Stimulated activated effector memory CD8-positive, alpha-beta T cell treated with anti-CD3 and anti-CD28 coated beads, Interleukin-12 subunit alpha, Interleukin-12 subunit beta, amount 100 ng/mL, for 72 hours (primary cell): ENCODE measurements around the gene ZSCAN10.

Experiments
- ATAC-seq: fragments of 150-1000 bp; cut with Tn5 transposase; 2 replicates; pipeline ENCODE4 v1.10.0; 2021
- DNase-seq, 2 donors: peaks; one replicate each; pipeline ENCODE4 v3.0.0; 2021 to 2022; ENCODE audit warnings: low spot score in 2 of 2
- H3K27ac Mint-ChIP-seq: one replicate; pipeline ENCODE4 v1.8.0; 2022; ENCODE audit warnings: mild to moderate bottlenecking, mixed read lengths
- H3K36me3 Mint-ChIP-seq: one replicate; pipeline ENCODE4 v1.8.0; 2022; ENCODE audit warnings: mild to moderate bottlenecking, mixed read lengths
- H3K4me1 Mint-ChIP-seq: one replicate; pipeline ENCODE4 v1.8.0; 2022; ENCODE audit warnings: mixed read lengths
- H3K4me3 Mint-ChIP-seq: one replicate; pipeline ENCODE4 v1.8.0; 2022; ENCODE audit warnings: mild to moderate bottlenecking, mixed read lengths
- H3K9me3 Mint-ChIP-seq: one replicate; pipeline ENCODE4 v1.8.0; 2022; ENCODE audit warnings: mixed read lengths

ZSCAN10 gene

GRCh38 chr16:3099732-3100499 lies 822 bp upstream of the ZSCAN10 start:
- DNase-seq (peak; percentile 83 to 92), ATAC-seq (peak; percentile 90)
- Mint-ChIP-seq H3K27ac (peak overlapping the region; percentile 89), H3K9me3 (no peaks in the 10 kb centered on the region), H3K4me3 (peak overlapping the region; percentile 81), H3K4me1 (peaks cover 42% of the 10 kb centered on the region), H3K36me3 (no peaks in the 10 kb centered on the region)

- peaks cover 48% of the 10 kb centered on the region for H3K4me1 Mint-ChIP-seq
- H3K9me3 Mint-ChIP-seq, result no peaks in the 10 kb centered on the region
- DNase-seq (no peak), ATAC-seq (no peak)
- peak overlapping the region; percentile 81 for H3K4me3 Mint-ChIP-seq
- H3K27ac Mint-ChIP-seq, result no peak overlapping the region
- H3K36me3 Mint-ChIP-seq, result no peaks in the 10 kb centered on the region
These were observed 269 bp upstream of the ZSCAN10 start for GRCh38 chr16:3099395-3099731.

- H3K4me1 Mint-ChIP-seq, result peaks cover 48% of the 10 kb centered on the region
- DNase-seq, result no peak
- no peaks in the 10 kb centered on the region for H3K36me3 Mint-ChIP-seq
- no peaks in the 10 kb centered on the region for H3K9me3 Mint-ChIP-seq
- no peak for ATAC-seq
- peak overlapping the region; percentile 50 for H3K27ac Mint-ChIP-seq
- H3K4me3 Mint-ChIP-seq, result no peak overlapping the region
These were observed 1.8 kb downstream of the ZSCAN10 start for GRCh38 chr16:3097266-3097665.

GRCh38 chr16:3096362-3096761 lies 2.7 kb downstream of the ZSCAN10 start:
- H3K4me3 Mint-ChIP-seq, result peak overlapping the region; percentile 56
- no peaks in the 10 kb centered on the region for H3K9me3 Mint-ChIP-seq
- DNase-seq, result no peak
- peak overlapping the region; percentile 32 for H3K27ac Mint-ChIP-seq
- peaks cover 40% of the 10 kb centered on the region for H3K4me1 Mint-ChIP-seq
- H3K36me3 Mint-ChIP-seq, result no peaks in the 10 kb centered on the region
- ATAC-seq, result no peak

- H3K9me3 Mint-ChIP-seq, result no peaks in the 10 kb centered on the region
- H3K4me1 Mint-ChIP-seq, result peaks cover 40% of the 10 kb centered on the region
- peak; percentile 46 to 81 for DNase-seq
- peak overlapping the region; percentile 56 for H3K4me3 Mint-ChIP-seq
- peak overlapping the region; percentile 32 for H3K27ac Mint-ChIP-seq
- no peaks in the 10 kb centered on the region for H3K36me3 Mint-ChIP-seq
- ATAC-seq, result peak; percentile 84
These were observed 3.2 kb downstream of the ZSCAN10 start for GRCh38 chr16:3095869-3096268.

GRCh38 chr16:3094289-3095027 lies 4.6 kb downstream of the ZSCAN10 start:
- Mint-ChIP-seq H3K9me3 (no peaks in the 10 kb centered on the region), H3K36me3 (no peaks in the 10 kb centered on the region), H3K4me3 (peak overlapping the region; percentile 56), H3K27ac (peak overlapping the region; percentile 92), H3K4me1 (peaks cover 31% of the 10 kb centered on the region)
- ATAC-seq (peak; percentile 80), DNase-seq (peak in 1 of 2 donors; percentile 81)

- DNase-seq (no peak), ATAC-seq (no peak)
- Mint-ChIP-seq H3K27ac (no peak overlapping the region), H3K9me3 (no peaks in the 10 kb centered on the region), H3K4me1 (peaks cover 36% of the 10 kb centered on the region), H3K36me3 (peaks cover 6% of the 10 kb centered on the region), H3K4me3 (no peak overlapping the region)
These were observed 6.6 kb downstream of the ZSCAN10 start for GRCh38 chr16:3092501-3092941.

- peaks cover 6% of the 10 kb centered on the region for H3K36me3 Mint-ChIP-seq
- H3K4me1 Mint-ChIP-seq, result peaks cover 42% of the 10 kb centered on the region
- ATAC-seq (no peak), DNase-seq (no peak)
- H3K4me3 Mint-ChIP-seq, result no peak overlapping the region
- H3K27ac Mint-ChIP-seq, result peak overlapping the region; percentile 78
- H3K9me3 Mint-ChIP-seq, result no peaks in the 10 kb centered on the region
These were observed 7.5 kb downstream of the ZSCAN10 start for GRCh38 chr16:3091551-3091950.

- H3K27ac Mint-ChIP-seq, result peak overlapping the region; percentile 78
- H3K36me3 Mint-ChIP-seq, result peaks cover 6% of the 10 kb centered on the region
- peaks cover 40% of the 10 kb centered on the region for H3K4me1 Mint-ChIP-seq
- ATAC-seq (no peak), DNase-seq (no peak)
- H3K9me3 Mint-ChIP-seq, result no peaks in the 10 kb centered on the region
- no peak overlapping the region for H3K4me3 Mint-ChIP-seq
These were observed 9.1 kb downstream of the ZSCAN10 start for GRCh38 chr16:3089717-3090592.

GRCh38 chr16:3088925-3089716 lies 10.0 kb downstream of the ZSCAN10 start:
- no peak for DNase-seq
- Mint-ChIP-seq H3K36me3 (peaks cover 6% of the 10 kb centered on the region), H3K4me1 (peaks cover 34% of the 10 kb centered on the region), H3K9me3 (no peaks in the 10 kb centered on the region), H3K4me3 (no peak overlapping the region), H3K27ac (peak overlapping the region; percentile 90)
- no peak for ATAC-seq

- peak overlapping the region; percentile 90 for H3K27ac Mint-ChIP-seq
- peak overlapping the region; percentile 54 for H3K4me3 Mint-ChIP-seq
- peaks cover 39% of the 10 kb centered on the region for H3K4me1 Mint-ChIP-seq
These were observed 10.6 kb downstream of the ZSCAN10 start for GRCh38 chr16:3088450-3088849.

GRCh38 chr16:3087243-3088235 lies 11.6 kb downstream of the ZSCAN10 start:
- peaks cover 47% of the 10 kb centered on the region for H3K4me1 Mint-ChIP-seq
- H3K9me3 Mint-ChIP-seq, result no peaks in the 10 kb centered on the region
- peaks cover 6% of the 10 kb centered on the region for H3K36me3 Mint-ChIP-seq
- H3K4me3 Mint-ChIP-seq, result peak overlapping the region; percentile 54
- DNase-seq (no peak), ATAC-seq (peak; percentile 52)
- H3K27ac Mint-ChIP-seq, result peak overlapping the region; percentile 90

More at GRCh38 chr16:3088450-3088849, 10.6 kb downstream of the ZSCAN10 start:
- Mint-ChIP-seq H3K36me3 (peaks cover 6% of the 10 kb centered on the region), H3K9me3 (no peaks in the 10 kb centered on the region)
- no peak for ATAC-seq
- no peak for DNase-seq

- DNase-seq (no peak), ATAC-seq (peak; percentile 65)
- Mint-ChIP-seq H3K4me3 (peak overlapping the region; percentile 54), H3K9me3 (no peaks in the 10 kb centered on the region), H3K27ac (peak overlapping the region; percentile 90), H3K4me1 (peaks cover 51% of the 10 kb centered on the region), H3K36me3 (peaks cover 6% of the 10 kb centered on the region)
These were observed 12.4 kb downstream of the ZSCAN10 start for GRCh38 chr16:3086596-3087242.
